ENCODE data around the gene USB1.

- TF ChIP-seq CTCF (IDR thresholded peaks at IDR 0.05) (no peak), POLR2AphosphoS5 (IDR thresholded peaks at IDR 0.05; ENCODE audit: insufficient read depth in 1 of 2, low read depth in 1 of 2) (no peak)
These were observed 35.7 kb downstream of the USB1 start for GRCh38 chr16:58036943-58037342.

Measured in vagina (tissue), 2 donors.